Osteocyte (in vitro differentiated cells): ENCODE measurements around the gene VPS37C. TPM values are rescaled to one million over a fixed set of nuclear protein-coding genes. Genes with fewer than 3 reads are reported as not detected.

ENCODE experiments used
- DNase-seq: peaks from one replicate; pipeline ENCODE4 v3.0.0; 2021; ENCODE audit warnings: mixed read lengths; ENCODE audit not compliant: unreplicated experiment; ENCODE audit errors: extremely low spot score
- H3K27ac Mint-ChIP-seq: one replicate; pipeline ENCODE4 v1.8.0; 2021; ENCODE audit warnings: mild to moderate bottlenecking, mixed read lengths; ENCODE audit not compliant: unreplicated experiment
- H3K27me3 Mint-ChIP-seq: one replicate; pipeline ENCODE4 v1.8.0; 2021; ENCODE audit warnings: mixed read lengths; ENCODE audit not compliant: unreplicated experiment
- H3K36me3 Mint-ChIP-seq: one replicate; pipeline ENCODE4 v1.8.0; 2021; ENCODE audit warnings: mixed read lengths; ENCODE audit not compliant: unreplicated experiment
- H3K4me1 Mint-ChIP-seq: one replicate; pipeline ENCODE4 v1.8.0; 2021; ENCODE audit warnings: mixed read lengths; ENCODE audit not compliant: unreplicated experiment
- H3K4me3 Mint-ChIP-seq: one replicate; pipeline ENCODE4 v1.8.0; 2021; ENCODE audit warnings: mild to moderate bottlenecking, moderate library complexity, mixed read lengths; ENCODE audit not compliant: unreplicated experiment
- H3K9me3 Mint-ChIP-seq: one replicate; pipeline ENCODE4 v1.8.0; 2021; ENCODE audit warnings: mixed read lengths; ENCODE audit not compliant: unreplicated experiment
- CTCF ChIP-seq: fragments of 200-600 bp; sonication (generic); IDR thresholded peaks from 2 replicates; pipeline ENCODE4 v1.5.0; 2021; ENCODE audit warnings: antibody characterized with exemption, mild to moderate bottlenecking, moderate library complexity
- total RNA-seq: library from RNA; stranded (reverse); gene quantifications from 2 replicates; pipeline ENCODE4 v1.2.1, GENCODE V29; 2021

VPS37C gene
- total RNA-seq, 1 donor from 2014 or later, result 21.2 TPM

- no peaks in the 10 kb centered on the region for H3K36me3 Mint-ChIP-seq
- H3K4me1 Mint-ChIP-seq, result no peaks in the 10 kb centered on the region
- no peak overlapping the region for H3K27ac Mint-ChIP-seq
- DNase-seq, result no peak
- H3K9me3 Mint-ChIP-seq, result no peaks in the 10 kb centered on the region
- peaks cover 57% of the 10 kb centered on the region for H3K27me3 Mint-ChIP-seq
- no peak for TF ChIP-seq CTCF
- H3K4me3 Mint-ChIP-seq, result no peak overlapping the region
These were observed 11.7 kb upstream of the VPS37C start for GRCh38 chr11:61172888-61173287.

GRCh38 chr11:61172356-61172755, 11.1 kb upstream of the VPS37C start:
- H3K4me3 Mint-ChIP-seq, result no peak overlapping the region
- H3K9me3 Mint-ChIP-seq, result no peaks in the 10 kb centered on the region
- TF ChIP-seq CTCF, result no peak
- no peaks in the 10 kb centered on the region for H3K4me1 Mint-ChIP-seq
- DNase-seq, result no peak
- peaks cover 55% of the 10 kb centered on the region for H3K27me3 Mint-ChIP-seq
- no peaks in the 10 kb centered on the region for H3K36me3 Mint-ChIP-seq
- no peak overlapping the region for H3K27ac Mint-ChIP-seq

- no peaks in the 10 kb centered on the region for H3K9me3 Mint-ChIP-seq
- H3K36me3 Mint-ChIP-seq, result no peaks in the 10 kb centered on the region
These were observed 10.7 kb upstream of the VPS37C start for GRCh38 chr11:61171907-61172306.

GRCh38 chr11:61170566-61170965, 9.3 kb upstream of the VPS37C start:
- DNase-seq, result no peak
- no peaks in the 10 kb centered on the region for H3K9me3 Mint-ChIP-seq
- H3K27ac Mint-ChIP-seq, result no peak overlapping the region

More at GRCh38 chr11:61171907-61172306, 10.7 kb upstream of the VPS37C start:
- Mint-ChIP-seq H3K4me3 (no peak overlapping the region), H3K27me3 (peaks cover 55% of the 10 kb centered on the region), H3K4me1 (no peaks in the 10 kb centered on the region), H3K27ac (no peak overlapping the region)
- no peak for DNase-seq
- no peak for TF ChIP-seq CTCF

GRCh38 chr11:61168800-61169199, 7.6 kb upstream of the VPS37C start:
- DNase-seq, result no peak
- no peaks in the 10 kb centered on the region for H3K36me3 Mint-ChIP-seq
- no peak overlapping the region for H3K4me3 Mint-ChIP-seq
- peaks cover 33% of the 10 kb centered on the region for H3K27me3 Mint-ChIP-seq
- no peak for TF ChIP-seq CTCF
- no peaks in the 10 kb centered on the region for H3K9me3 Mint-ChIP-seq
- H3K4me1 Mint-ChIP-seq, result no peaks in the 10 kb centered on the region
- no peak overlapping the region for H3K27ac Mint-ChIP-seq

More at GRCh38 chr11:61170566-61170965, 9.3 kb upstream of the VPS37C start:
- Mint-ChIP-seq H3K36me3 (no peaks in the 10 kb centered on the region), H3K4me1 (no peaks in the 10 kb centered on the region), H3K27me3 (peaks cover 42% of the 10 kb centered on the region), H3K4me3 (no peak overlapping the region)
- no peak for TF ChIP-seq CTCF
